Measurements from ENCODE around the gene MAP1LC3B2.

The MAP1LC3B2 gene

GRCh38 chr12:116616536-116617248 is 57.5 kb downstream of the MAP1LC3B2 start:
- DNase-seq: no peak

GRCh38 chr12:116619246-116619645 is 60.1 kb downstream of the MAP1LC3B2 start:
- DNase-seq: no peak

GRCh38 chr12:116620124-116620491 is 60.9 kb downstream of the MAP1LC3B2 start:
- no peak for DNase-seq

GRCh38 chr12:116620492-116621191 is 61.5 kb downstream of the MAP1LC3B2 start:
- DNase-seq: no peak

- no peak for DNase-seq
Measured at GRCh38 chr12:116621194-116621593, 62.0 kb downstream of the MAP1LC3B2 start.

GRCh38 chr12:116624516-116624915 is 65.3 kb downstream of the MAP1LC3B2 start:
- DNase-seq: no peak

- DNase-seq: no peak
Measured at GRCh38 chr12:116626153-116626552, 67.0 kb downstream of the MAP1LC3B2 start.

Data from activated CD4-positive, alpha-beta T cell treated with anti-CD3 and anti-CD28 coated beads, Interleukin-2, amount 50 U/mL, for 16 hours (primary cell).